AG10803 (cell line): Measurements from ENCODE around the gene NCSTN.

Source experiments
- DNase-seq: peaks from one replicate; pipeline ENCODE4 v3.0.0; 2010; ENCODE audit warnings: low read depth
- H3K4me3 ChIP-seq: 2 replicates; pipeline ENCODE4 v1.5.1; 2011; ENCODE audit warnings: mild to moderate bottlenecking, low read length, control low read depth
- CTCF ChIP-seq: conservative IDR thresholded peaks from 2 replicates; pipeline ENCODE4 v1.5.1; 2011; ENCODE audit warnings: mild to moderate bottlenecking, low read length, control low read depth, inconsistent platforms

The NCSTN gene

DNA sequence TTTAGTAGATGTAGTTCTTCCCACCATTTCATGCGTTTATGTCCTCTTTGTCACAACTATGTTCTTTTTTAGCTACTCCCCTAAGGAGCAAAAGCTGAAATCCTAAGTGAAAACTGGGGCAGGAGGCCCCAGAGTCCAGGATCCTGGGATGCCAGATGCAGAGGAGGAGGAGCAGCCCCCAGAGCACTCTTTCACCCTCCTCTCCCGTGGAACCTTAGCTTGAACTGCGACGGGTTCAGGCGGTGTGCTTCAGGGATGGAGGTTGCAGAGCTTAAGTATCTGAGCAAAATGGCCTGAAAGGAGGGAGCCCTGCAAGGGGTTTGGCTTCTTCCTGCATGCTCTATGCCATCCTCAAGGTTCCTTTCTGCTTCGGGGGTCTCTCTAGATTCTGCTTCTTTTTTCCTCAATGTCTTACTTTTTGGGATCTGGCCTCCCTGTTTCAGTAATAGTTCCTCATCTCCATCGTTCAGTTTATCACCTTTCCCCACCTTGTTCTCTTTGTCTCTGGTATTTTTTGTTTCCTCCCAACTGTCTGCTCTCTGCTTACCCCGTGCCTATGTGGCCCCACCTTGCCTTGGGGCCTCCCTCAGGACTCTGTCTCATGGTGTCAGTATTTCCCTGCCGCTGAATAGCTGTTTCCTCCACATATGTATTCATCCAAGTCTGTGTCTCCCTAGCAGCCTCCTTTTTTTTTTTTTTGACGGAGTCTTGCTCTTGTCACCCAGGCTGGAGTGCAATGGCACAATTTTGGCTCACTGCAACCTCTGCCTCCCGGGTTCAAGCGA, 21.0 kb downstream of the NCSTN start:
- no peak for DNase-seq
- H3K4me3 ChIP-seq, result no peak overlapping the region
- no peak for TF ChIP-seq CTCF

GRCh38 chr1:160365325-160365724, 22.1 kb downstream of the NCSTN start:
- no peak for DNase-seq
- H3K4me3 ChIP-seq, result no peak overlapping the region
- no peak for TF ChIP-seq CTCF

- no peak for TF ChIP-seq CTCF
- no peak within 1 kb of the TSS for H3K4me3 ChIP-seq
- no peak for DNase-seq
These were observed 23.7 kb downstream of the NCSTN start, which contains the start of gene NHLH1 for GRCh38 chr1:160366731-160367515. NHLH1 (plus strand) TSS chr1:160367071; CDS start chr1:160370732, 3,661 bp downstream.

GRCh38 chr1:160367516-160367900, 24.3 kb downstream of the NCSTN start:
- no peak for DNase-seq
- no peak for TF ChIP-seq CTCF
- H3K4me3 ChIP-seq, result no peak overlapping the region

DNA sequence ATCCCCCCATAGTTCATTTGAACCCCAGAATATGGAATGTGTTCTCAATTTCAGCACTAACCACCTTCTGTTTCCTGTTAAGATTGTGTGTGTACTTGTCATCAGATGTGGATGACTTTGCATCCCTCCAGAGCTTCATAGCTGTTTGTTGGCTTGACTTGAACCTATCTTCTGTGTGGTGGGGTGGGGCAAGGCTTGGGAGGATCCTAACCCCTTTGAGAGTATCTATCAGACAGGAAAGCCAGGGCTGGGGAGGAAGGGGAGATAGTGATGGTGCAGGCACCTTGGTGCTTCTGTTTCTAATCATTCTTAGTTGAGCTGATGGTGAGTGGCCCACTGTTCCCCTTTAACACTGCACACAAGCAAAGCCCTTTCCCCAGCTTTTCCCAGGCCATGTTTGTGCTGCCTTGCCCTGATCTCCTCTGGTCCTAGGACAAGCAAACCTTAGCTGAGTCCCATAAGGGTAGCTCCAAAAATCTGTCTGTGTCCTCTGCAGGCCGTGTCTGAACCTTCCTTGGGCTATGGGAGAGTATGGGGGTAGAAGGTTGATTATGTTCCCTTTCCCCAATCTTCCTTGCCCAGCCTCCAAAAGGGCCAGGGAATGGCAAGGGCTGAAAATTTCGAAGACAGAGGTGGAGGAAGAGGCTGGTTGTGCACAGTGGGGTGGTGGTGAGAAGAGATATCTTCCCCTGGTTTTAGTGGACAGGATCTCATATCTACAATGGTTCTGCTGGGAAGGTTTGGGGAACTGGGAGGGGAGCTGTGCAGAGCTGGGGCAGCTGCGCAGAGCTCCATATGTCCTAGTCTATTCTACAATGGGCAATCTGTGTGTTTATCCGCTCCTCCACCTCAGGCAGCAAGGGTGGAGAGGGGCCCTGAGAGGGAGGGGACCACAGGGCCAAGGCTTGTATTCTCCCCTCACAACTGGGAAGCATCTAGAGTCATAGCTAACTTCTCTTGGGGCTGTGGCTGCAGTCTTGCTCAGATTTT, 25.0 kb downstream of the NCSTN start:
- H3K4me3 ChIP-seq, result no peak overlapping the region
- no peak for DNase-seq
- no peak for TF ChIP-seq CTCF

- no peak for DNase-seq
- H3K4me3 ChIP-seq, result no peak overlapping the region
- TF ChIP-seq CTCF, result no peak
These were observed 25.9 kb downstream of the NCSTN start for GRCh38 chr1:160369087-160369486.
